Effector CD8-positive, alpha-beta T cell (primary cell): ENCODE data around the gene TAL2.

ENCODE experiments used
- DNase-seq: peaks from one replicate; lab custom pipeline; 2025; lab: John Stamatoyannopoulos, UW

TAL2 gene

DNA sequence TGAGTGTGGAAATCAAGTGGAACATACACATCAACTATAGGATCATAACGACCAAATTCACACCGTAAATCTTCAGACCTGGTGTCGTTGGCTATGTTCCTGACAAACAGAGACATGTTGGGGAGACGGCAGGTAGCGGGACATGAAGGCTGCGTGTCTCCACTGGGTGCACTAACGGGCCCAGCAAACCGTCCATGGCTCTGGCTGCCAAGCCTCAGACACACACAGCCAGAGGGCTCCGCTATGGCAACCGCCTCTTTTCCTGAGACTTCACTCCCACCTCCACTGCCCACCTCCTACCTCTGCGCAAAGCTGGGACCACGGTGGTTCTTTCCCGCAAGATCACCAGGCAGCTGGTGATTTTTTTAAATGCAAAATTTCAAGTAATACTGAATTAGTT, 48.4 kb downstream of the TAL2 start:
- no peak for DNase-seq

DNA sequence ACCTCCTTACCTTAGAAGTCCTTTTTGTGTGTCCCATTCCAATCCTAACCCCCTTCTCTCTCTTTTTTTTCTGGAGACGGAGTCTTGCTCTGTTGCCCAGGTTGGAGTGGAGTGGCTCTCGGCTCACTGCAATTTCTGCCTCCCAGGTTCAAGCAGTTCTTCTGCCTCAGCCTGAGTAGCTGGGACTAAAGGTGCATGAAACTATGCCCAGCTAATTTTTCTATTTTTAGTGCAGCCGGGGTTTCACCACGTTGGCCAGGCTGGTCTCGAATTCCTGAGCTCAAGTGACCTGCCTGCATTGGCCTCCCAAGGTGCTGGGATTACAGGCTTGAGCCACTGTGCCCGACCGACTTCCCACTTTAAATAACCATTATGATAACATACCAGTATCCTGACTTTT, 49.6 kb downstream of the TAL2 start:
- DNase-seq: no peak

- DNase-seq: no peak
Observed at GRCh38 chr9:105712297-105712696, 50.0 kb downstream of the TAL2 start.
